HG03175 (cell line): ENCODE results near the gene MDM1.

Source experiments
- ATAC-seq: cut with Tn5 transposase; IDR thresholded peaks from one replicate; pipeline ENCODE4 v1.9.1; 2021; ENCODE audit warnings: mild to moderate bottlenecking, moderate library complexity; ENCODE audit not compliant: unreplicated experiment

Gene MDM1

GRCh38 chr12:68326716-68327115 is 5.4 kb downstream of the MDM1 start:
- ATAC-seq = no peak

- ATAC-seq = no peak
These were observed 6.2 kb downstream of the MDM1 start for GRCh38 chr12:68325966-68326365.

- ATAC-seq = no peak
These were observed 7.6 kb downstream of the MDM1 start for GRCh38 chr12:68324531-68324930.

- ATAC-seq = no peak
These were observed 11.0 kb downstream of the MDM1 start for GRCh38 chr12:68321140-68321539.

- ATAC-seq = no peak
These were observed 12.1 kb downstream of the MDM1 start for GRCh38 chr12:68319988-68320623.

- no peak for ATAC-seq
These were observed 15.0 kb downstream of the MDM1 start for GRCh38 chr12:68317047-68317667.

GRCh38 chr12:68310370-68310769 is 21.8 kb downstream of the MDM1 start:
- no peak for ATAC-seq

- ATAC-seq = no peak
These were observed 25.6 kb downstream of the MDM1 start for GRCh38 chr12:68306564-68306963.

GRCh38 chr12:68305278-68305677 is 26.9 kb downstream of the MDM1 start:
- ATAC-seq = no peak

- ATAC-seq = no peak
These were observed 27.5 kb downstream of the MDM1 start for GRCh38 chr12:68304626-68305025.

- ATAC-seq = no peak
These were observed 28.3 kb downstream of the MDM1 start for GRCh38 chr12:68303850-68304249.

- ATAC-seq = no peak
These were observed 34.2 kb downstream of the MDM1 start for GRCh38 chr12:68297929-68298328.

GRCh38 chr12:68294251-68294650 is 37.9 kb downstream of the MDM1 start:
- no peak for ATAC-seq

GRCh38 chr12:68293347-68293746 is 38.8 kb downstream of the MDM1 start:
- no peak for ATAC-seq

GRCh38 chr12:68292151-68292943 is 39.8 kb downstream of the MDM1 start:
- no peak for ATAC-seq

- ATAC-seq = no peak
These were observed 40.6 kb downstream of the MDM1 start for GRCh38 chr12:68291396-68292036.

- ATAC-seq = peak; percentile 98
These were observed 42.0 kb downstream of the MDM1 start for GRCh38 chr12:68290126-68290525.

GRCh38 chr12:68287106-68287505 is 45.1 kb downstream of the MDM1 start:
- no peak for ATAC-seq

GRCh38 chr12:68286396-68286795 is 45.8 kb downstream of the MDM1 start:
- no peak for ATAC-seq

- no peak for ATAC-seq
These were observed 46.6 kb downstream of the MDM1 start for GRCh38 chr12:68285541-68285940.

- no peak for ATAC-seq
These were observed 50.7 kb downstream of the MDM1 start for GRCh38 chr12:68281322-68282077.
